B cell (primary cell): ENCODE measurements around the gene SCN11A.

Source experiments
- CTCF ChIP-seq: fragments of 200-600 bp; IDR thresholded peaks from one replicate; pipeline ENCODE4 v1.8.0; 2022; ENCODE audit warnings: antibody characterized with exemption, mild to moderate bottlenecking
- EZH2 ChIP-seq: IDR thresholded peaks from 2 replicates; pipeline ENCODE4 v1.6.1; 2012; ENCODE audit warnings: borderline replicate concordance, low read depth, mild to moderate bottlenecking, moderate library complexity, low read length; ENCODE audit not compliant: insufficient read depth, poor library complexity, severe bottlenecking

- TF ChIP-seq CTCF (no peak), EZH2 (no peak)
These were observed 26.3 kb downstream of the SCN11A start for GRCh38 chr3:39025222-39025970.
